ENCODE measurements around the gene ARHGAP45.

DNA sequence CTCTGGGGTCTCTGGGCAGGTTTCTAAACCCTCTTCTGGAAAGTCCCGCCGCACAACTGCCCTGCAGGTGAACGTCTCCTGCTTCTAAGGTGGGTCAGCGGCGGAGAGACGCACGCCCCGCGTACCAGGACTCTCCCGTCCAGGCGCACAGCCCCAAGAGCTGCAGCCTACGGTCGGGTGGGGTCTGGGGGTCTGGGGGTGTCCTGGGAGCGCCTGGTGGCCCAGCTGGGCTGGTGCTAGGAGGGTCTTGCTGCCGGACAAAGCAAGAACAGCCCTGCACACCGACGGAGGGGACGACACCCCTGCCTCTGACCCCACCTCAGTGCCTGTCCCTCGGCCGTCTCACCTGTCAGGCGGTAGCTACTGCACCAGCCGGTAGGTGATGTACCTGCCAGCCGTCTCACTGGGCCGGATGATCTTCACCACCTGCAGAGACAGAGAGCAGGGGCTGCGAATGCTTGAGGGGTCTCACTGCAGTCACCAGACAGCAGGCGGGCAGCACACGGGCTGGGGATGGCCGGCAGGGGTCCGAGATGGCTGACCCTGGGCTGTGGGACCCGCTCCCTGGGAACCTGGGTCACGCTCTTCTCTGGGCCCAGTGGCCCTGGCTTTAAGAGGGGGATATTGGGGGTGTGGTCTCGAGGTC is 22.3 kb downstream of the ARHGAP45 start:
- TF ChIP-seq, protein P1, sequence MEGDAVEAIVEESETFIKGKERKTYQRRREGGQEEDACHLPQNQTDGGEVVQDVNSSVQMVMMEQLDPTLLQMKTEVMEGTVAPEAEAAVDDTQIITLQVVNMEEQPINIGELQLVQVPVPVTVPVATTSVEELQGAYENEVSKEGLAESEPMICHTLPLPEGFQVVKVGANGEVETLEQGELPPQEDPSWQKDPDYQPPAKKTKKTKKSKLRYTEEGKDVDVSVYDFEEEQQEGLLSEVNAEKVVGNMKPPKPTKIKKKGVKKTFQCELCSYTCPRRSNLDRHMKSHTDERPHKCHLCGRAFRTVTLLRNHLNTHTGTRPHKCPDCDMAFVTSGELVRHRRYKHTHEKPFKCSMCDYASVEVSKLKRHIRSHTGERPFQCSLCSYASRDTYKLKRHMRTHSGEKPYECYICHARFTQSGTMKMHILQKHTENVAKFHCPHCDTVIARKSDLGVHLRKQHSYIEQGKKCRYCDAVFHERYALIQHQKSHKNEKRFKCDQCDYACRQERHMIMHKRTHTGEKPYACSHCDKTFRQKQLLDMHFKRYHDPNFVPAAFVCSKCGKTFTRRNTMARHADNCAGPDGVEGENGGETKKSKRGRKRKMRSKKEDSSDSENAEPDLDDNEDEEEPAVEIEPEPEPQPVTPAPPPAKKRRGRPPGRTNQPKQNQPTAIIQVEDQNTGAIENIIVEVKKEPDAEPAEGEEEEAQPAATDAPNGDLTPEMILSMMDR (IDR thresholded peaks at IDR 0.05), result no peak
- no peak for TF ChIP-seq POLR2A (IDR thresholded peaks at IDR 0.05)
